ENCODE data around the gene LNX1. TPM values are rescaled to one million over a fixed set of nuclear protein-coding genes. Genes with fewer than 3 reads are reported as not detected.

LNX1 gene
- total and polyA plus RNA-seq, 10 of the 15 experiments (the other 5 are each of a cell fraction or from before 2014, with no cell fraction given), result 0.72 to 1.4 (median 1.0) TPM

DNA sequence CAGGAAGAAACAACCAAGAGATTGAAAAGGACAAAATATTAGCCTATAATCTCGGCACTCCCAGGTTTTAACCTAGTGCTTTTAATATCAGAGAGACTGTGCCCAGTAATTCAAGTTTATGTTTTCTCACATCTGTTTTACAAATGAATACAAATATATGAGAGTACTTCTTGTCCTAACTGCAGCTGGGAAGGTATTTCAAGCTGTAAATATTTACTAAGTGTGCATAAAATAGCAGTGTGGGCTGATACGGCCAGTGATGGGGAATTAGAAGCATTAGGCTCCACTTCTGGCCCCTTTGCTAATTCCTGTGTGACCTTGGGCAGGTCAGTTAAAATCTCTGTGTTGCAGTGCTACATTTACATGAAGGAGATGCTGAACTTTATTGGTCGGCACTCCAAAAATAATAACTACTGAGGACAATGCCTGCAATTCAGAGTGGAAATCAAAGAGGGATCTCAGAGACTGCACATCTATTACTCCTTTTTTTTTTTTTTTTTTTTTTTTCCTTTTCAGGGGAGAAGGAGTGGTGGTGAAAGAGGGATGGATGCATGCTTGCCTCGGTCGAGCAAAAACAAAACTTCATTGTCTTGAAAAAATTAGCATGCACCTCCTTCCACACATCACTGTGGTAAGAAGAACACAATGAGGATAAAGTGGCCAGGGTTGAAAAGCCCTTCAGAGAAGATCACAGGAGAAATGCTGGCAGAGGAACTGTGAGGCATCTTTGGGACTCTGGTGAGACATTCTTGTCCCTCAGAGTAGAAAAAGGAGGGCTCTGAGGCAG lies 44.6 kb upstream of the LNX1 start:
- 53% methylated on average over 5 of the region's 5 CpGs for WGBS (ENCODE audit: insufficient coverage, insufficient replicate concordance, low lambda C conversion rate, missing lambda C conversion rate)
- no peak for DNase-seq (ENCODE audit: low read depth, low spot score)
- intact Hi-C loops (cut with micrococcal nuclease; ENCODE audit: unreplicated experiment), result no loop called here
- POLR2A ChIA-PET, result no interaction called here
- no peaks in the 10 kb centered on the region for H3K27me3 ChIP-seq (replicated peaks in 1 of 2; ENCODE audit: control insufficient read depth in 2 of 2, insufficient read depth in 2 of 2, low read length in 1 of 2)
- no peak overlapping the region for H3K27ac ChIP-seq (ENCODE audit: control insufficient read depth, insufficient read depth)
- no peak overlapping the region for H3K4me2 ChIP-seq (ENCODE audit: control insufficient read depth, insufficient read depth)
- H3K9ac ChIP-seq (ENCODE audit: control insufficient read depth, insufficient read depth, low read length), result no peak overlapping the region
- H3K79me2 ChIP-seq (ENCODE audit: control insufficient read depth, insufficient read depth, low read length), result no peaks in the 10 kb centered on the region
- H3K36me3 ChIP-seq (ENCODE audit: control insufficient read depth in 2 of 2, insufficient read depth in 2 of 2, low read length in 1 of 2), result no peaks in the 10 kb centered on the region
- H2AFZ ChIP-seq (ENCODE audit: control insufficient read depth, low read depth, low read length), result no peak overlapping the region
- H3K4me1 ChIP-seq (ENCODE audit: control insufficient read depth, insufficient read depth, low read length), result peaks cover 10% of the 10 kb centered on the region; the same call in 1 of the 2 replicates
- H3K9me3 ChIP-seq (replicated peaks; ENCODE audit: control insufficient read depth, insufficient read depth, low read length), result no peaks in the 10 kb centered on the region
- in situ Hi-C loops (cut with MboI), result no loop called here
- peak; percentile 5; the same call in 2 of the 3 replicates for ATAC-seq
- RAD21 ChIA-PET (ENCODE audit: unreplicated experiment), result interaction anchor here (1.6 to 1.8 kb wide), 2 partner anchors 10 to 18 kb away, joined by 5 to 6 read pairs; no protein-coding TSS in a partner anchor
- H4K20me1 ChIP-seq (ENCODE audit: control insufficient read depth, insufficient read depth), result no peaks in the 10 kb centered on the region
- CTCF ChIA-PET, result interaction anchor here (1.2 to 2.7 kb wide), 2 partner anchors 9 to 35 kb away, joined by 3 to 7 read pairs; no protein-coding TSS in a partner anchor
- no TSS peak for BruUV-seq (replicated peaks)
- SMC1A ChIA-PET (ENCODE audit: uncharacterized antibody, unreplicated experiment), result interaction anchor here (0.8 to 2.9 kb wide), 3 partner anchors 9 to 63 kb away, joined by 3 to 10 read pairs (median 7); no protein-coding TSS in a partner anchor
- FAIRE-seq, result no peak
- no peak overlapping the region for H3K4me3 ChIP-seq
- TF ChIP-seq CREM (IDR thresholded peaks at IDR 0.05; ENCODE audit: low read depth) (no peak), STAT3 (IDR thresholded peaks at IDR 0.05; ENCODE audit: low read depth, low read length) (no peak), YBX1 (IDR thresholded peaks at IDR 0.05) (no peak), ATF7 (IDR thresholded peaks at IDR 0.05; ENCODE audit: low read depth) (no peak), ZNF384 (IDR thresholded peaks at IDR 0.05; ENCODE audit: borderline replicate concordance, low read depth, low read length) (no peak), BRCA1 (IDR thresholded peaks at IDR 0.05; ENCODE audit: low read depth, low read length) (no peak), JUNB (IDR thresholded peaks at IDR 0.05) (no peak), CEBPB (IDR thresholded peaks at IDR 0.05; ENCODE audit: borderline replicate concordance in 1 of 2, low read depth in 2 of 2, low read length in 2 of 2) (no peak), E2F8 (IDR thresholded peaks at IDR 0.05; ENCODE audit: low read depth, partially characterized antibody) (no peak), KDM1A (IDR thresholded peaks at IDR 0.05; ENCODE audit: borderline replicate concordance) (no peak), TCF3 (IDR thresholded peaks at IDR 0.05; ENCODE audit: borderline replicate concordance, insufficient read depth, low read depth, low read length) (no peak), IRF4 (IDR thresholded peaks at IDR 0.05; ENCODE audit: low read depth, low read length) (no peak), RBBP5 (conservative IDR thresholded peaks at IDR 0.05) (no peak)
- TF ChIP-seq, protein P1, sequence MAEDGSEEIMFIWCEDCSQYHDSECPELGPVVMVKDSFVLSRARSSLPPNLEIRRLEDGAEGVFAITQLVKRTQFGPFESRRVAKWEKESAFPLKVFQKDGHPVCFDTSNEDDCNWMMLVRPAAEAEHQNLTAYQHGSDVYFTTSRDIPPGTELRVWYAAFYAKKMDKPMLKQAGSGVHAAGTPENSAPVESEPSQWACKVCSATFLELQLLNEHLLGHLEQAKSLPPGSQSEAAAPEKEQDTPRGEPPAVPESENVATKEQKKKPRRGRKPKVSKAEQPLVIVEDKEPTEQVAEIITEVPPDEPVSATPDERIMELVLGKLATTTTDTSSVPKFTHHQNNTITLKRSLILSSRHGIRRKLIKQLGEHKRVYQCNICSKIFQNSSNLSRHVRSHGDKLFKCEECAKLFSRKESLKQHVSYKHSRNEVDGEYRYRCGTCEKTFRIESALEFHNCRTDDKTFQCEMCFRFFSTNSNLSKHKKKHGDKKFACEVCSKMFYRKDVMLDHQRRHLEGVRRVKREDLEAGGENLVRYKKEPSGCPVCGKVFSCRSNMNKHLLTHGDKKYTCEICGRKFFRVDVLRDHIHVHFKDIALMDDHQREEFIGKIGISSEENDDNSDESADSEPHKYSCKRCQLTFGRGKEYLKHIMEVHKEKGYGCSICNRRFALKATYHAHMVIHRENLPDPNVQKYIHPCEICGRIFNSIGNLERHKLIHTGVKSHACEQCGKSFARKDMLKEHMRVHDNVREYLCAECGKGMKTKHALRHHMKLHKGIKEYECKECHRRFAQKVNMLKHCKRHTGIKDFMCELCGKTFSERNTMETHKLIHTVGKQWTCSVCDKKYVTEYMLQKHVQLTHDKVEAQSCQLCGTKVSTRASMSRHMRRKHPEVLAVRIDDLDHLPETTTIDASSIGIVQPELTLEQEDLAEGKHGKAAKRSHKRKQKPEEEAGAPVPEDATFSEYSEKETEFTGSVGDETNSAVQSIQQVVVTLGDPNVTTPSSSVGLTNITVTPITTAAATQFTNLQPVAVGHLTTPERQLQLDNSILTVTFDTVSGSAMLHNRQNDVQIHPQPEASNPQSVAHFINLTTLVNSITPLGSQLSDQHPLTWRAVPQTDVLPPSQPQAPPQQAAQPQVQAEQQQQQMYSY (CRISPR knock-in tag; IDR thresholded peaks at IDR 0.05), result no peak

Measured in GM12878 (cell line).